Fibroblast of villous mesenchyme (primary cell): ENCODE measurements around the gene LAMA4. TPM values are rescaled to one million over a fixed set of nuclear protein-coding genes. Genes with fewer than 3 reads are reported as not detected.

Experiments
- DNase-seq: peaks from one replicate; pipeline ENCODE4 v3.0.0-alpha.2; 2010; ENCODE audit warnings: low read depth
- H3K4me3 ChIP-seq: 2 replicates; pipeline ENCODE4 v1.5.1; 2011; ENCODE audit warnings: low read depth, mild to moderate bottlenecking, low read length
- total RNA-seq: library from RNA; depleted of rRNA; stranded (reverse); fragments of >200 nt; gene quantifications from 2 replicates; pipeline ENCODE4 v1.2.3, GENCODE V29; 2012
- TF ChIP-seq, protein P1 (sequence below): IDR thresholded peaks from 2 replicates; pipeline ENCODE4 v1.5.1; 2012; ENCODE audit warnings: low read depth, mild to moderate bottlenecking, low read length; ENCODE audit not compliant: insufficient read depth

Gene LAMA4
- total RNA-seq, 1 donor: 481 TPM

DNA sequence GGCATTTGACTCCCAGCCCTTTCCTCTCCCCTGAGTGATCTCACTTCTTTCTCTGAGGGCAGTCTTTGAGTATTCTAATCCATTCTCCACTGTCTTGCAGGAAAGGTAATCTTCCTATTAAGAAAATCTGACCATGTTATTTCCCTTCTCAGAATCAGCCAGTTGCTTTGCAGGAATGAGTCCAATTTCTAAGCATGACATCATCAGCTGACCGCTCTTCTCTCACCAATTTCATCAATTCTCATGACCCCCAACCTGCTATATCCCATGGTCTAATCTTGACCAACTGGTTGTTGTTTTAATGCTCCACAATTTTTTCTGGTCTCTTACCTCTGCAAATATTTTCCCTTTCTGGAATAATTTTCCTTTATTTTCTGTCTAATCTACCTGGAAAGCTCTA lies 93.6 kb downstream of the LAMA4 start:
- no peak for DNase-seq
- TF ChIP-seq, protein P1, sequence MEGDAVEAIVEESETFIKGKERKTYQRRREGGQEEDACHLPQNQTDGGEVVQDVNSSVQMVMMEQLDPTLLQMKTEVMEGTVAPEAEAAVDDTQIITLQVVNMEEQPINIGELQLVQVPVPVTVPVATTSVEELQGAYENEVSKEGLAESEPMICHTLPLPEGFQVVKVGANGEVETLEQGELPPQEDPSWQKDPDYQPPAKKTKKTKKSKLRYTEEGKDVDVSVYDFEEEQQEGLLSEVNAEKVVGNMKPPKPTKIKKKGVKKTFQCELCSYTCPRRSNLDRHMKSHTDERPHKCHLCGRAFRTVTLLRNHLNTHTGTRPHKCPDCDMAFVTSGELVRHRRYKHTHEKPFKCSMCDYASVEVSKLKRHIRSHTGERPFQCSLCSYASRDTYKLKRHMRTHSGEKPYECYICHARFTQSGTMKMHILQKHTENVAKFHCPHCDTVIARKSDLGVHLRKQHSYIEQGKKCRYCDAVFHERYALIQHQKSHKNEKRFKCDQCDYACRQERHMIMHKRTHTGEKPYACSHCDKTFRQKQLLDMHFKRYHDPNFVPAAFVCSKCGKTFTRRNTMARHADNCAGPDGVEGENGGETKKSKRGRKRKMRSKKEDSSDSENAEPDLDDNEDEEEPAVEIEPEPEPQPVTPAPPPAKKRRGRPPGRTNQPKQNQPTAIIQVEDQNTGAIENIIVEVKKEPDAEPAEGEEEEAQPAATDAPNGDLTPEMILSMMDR: no peak
- H3K4me3 ChIP-seq: no peak overlapping the region

DNA sequence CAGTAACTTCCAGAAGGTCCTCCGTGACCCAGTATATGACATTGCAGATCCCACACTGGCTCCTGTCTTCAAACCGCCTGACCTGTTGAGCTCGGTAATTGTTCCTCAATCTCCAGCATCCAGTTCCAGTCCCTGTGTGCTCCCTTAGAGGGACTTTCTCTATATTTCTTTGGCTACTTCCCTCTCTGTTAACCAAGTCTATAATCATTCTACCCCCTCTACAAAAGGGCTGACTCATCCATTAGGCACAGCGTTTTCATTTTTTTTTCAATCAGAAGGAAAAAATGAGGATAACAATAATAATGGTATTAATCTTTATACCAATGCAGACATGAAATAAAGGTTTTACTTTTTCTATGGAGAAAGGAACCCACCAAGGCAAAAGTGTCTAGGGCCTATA lies 97.7 kb downstream of the LAMA4 start:
- H3K4me3 ChIP-seq: no peak overlapping the region
- TF ChIP-seq, protein P1: no peak
- DNase-seq: no peak

DNA sequence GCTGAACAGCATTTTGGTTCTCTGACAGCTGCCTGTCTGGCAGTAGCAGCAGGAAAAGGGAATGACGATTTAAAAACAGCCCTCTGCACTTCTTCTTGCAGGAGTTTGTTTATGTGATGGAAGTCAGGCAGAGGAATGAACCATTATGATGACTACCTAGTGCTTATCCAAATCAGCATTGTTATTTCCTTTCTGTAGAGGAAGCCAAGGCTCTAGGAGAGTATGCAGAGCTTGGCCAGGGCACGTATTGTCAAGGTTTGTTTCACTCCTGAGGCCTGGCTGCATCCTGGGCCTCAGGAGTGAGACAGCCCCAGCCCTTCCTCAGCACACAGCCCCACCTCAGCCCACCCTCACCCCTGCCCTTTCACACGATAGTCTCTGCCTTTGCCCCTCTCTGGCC lies 98.5 kb downstream of the LAMA4 start:
- TF ChIP-seq, protein P1: no peak
- H3K4me3 ChIP-seq: no peak overlapping the region
- DNase-seq: no peak

DNA sequence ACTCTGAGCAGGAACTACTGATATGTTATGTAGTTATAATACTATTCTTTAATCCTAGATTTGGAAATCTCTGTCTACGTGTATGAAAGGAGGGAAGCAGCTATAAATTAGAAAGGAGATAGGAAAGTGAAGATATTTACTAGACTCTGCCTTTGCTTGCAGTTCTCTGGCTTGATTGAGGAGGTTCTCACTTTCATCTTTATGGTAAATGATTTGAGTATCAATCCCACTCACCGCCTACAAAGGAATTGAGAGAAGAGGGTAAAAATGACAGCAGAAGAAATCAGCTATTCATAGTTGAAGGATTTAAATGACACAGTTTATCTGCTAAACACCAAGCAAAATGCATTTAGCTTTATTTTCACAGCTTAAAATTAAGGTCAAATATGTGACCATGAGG lies 99.7 kb downstream of the LAMA4 start:
- DNase-seq: no peak
- no peak overlapping the region for H3K4me3 ChIP-seq
- TF ChIP-seq, protein P1: no peak

DNA sequence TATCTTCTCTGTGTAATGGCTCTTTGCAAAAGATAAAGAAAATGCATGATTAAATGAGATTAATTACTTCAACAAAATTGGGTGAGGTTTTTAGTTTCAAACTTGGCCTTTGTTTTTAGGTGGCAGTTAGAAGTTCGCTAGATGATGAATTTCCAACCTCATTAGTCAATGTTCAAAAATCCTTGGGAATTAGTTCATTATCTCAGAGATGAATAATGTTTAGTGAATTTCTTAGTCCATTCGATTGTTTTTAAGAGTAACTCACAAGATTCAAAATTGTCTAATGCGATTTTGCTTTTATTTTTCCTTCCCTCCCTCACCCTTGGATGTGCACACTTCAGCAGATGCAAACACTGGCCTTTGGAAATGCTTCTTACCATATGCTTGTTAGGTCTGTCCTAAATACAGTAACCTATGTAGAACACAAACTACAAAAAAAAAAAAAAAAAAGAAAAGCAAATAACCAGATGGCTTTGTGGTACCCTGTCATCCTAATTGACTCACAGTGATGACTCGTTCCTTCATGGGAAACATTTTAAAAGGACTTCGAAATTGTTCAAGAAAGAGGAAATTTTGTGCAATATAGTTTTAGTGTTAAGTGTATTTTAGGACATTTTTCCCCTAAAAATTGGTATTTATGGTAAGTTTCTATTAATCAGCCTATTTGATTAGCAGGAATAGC lies 100.3 kb downstream of the LAMA4 start:
- H3K4me3 ChIP-seq: no peak overlapping the region
- peak; percentile 45 for DNase-seq
- TF ChIP-seq, protein P1: no peak

DNA sequence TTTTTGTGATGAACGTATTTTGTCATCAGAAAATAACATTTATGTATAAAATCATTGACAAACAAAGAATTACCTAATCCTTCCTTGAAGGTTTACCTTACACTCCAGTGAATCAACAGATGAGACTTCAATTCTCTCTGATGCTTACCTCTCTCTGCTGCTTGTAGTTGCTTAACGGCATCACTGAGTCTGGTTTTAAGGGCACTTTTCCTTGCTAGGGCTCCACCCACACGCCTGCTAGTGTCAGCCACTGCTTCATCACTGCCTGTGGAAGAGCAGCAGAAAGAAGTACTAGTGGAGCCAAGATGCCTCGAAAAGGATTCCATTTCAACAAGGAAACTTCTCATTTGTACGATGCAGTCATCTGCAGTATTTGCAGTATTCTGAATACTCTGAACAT lies 104.0 kb downstream of the LAMA4 start:
- DNase-seq: peak; percentile 59
- H3K4me3 ChIP-seq: no peak overlapping the region
- TF ChIP-seq, protein P1: no peak

DNA sequence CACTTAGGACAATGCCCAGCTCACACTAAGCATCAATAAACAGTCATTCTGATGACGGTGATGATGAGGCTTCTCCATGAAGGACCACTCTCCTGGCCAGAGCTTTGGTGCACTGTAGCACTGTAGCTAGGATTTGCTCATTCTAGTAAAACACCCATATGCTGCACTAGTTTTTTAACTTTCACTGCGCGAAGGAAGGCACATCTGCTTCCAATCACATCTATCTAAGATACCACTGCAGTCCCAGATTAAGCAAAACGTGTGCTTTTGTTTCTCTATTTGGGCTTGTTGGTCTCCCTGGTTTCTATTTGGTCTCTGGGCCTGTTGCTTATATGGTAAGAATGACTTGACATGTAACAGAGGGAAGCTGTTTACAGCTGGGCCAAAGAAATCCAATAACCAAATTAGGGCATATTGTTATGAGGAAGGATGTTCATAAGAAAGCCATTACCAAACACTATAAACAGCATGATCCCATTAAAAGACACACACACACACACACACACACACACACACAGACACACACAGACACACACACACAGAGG lies 104.6 kb downstream of the LAMA4 start:
- DNase-seq: peak; percentile 88
- TF ChIP-seq, protein P1: no peak
- H3K4me3 ChIP-seq: no peak overlapping the region
